NCI-H2029 (cell line): ENCODE data around the gene AZIN2.
"Not testable (repeated sequence)": the region's sequence is repeated elsewhere in the genome, so short reads cannot be mapped to it uniquely, and the experiment has no call there.

Experiments
- DNase-seq: peaks from one replicate; lab custom pipeline; 2025; lab: John Stamatoyannopoulos, UW

The AZIN2 gene

GRCh38 chr1:33094971-33095604 lies 14.1 kb downstream of the AZIN2 start:
- DNase-seq, result no peak

GRCh38 chr1:33096363-33097005 lies 15.5 kb downstream of the AZIN2 start:
- no peak for DNase-seq

DNA sequence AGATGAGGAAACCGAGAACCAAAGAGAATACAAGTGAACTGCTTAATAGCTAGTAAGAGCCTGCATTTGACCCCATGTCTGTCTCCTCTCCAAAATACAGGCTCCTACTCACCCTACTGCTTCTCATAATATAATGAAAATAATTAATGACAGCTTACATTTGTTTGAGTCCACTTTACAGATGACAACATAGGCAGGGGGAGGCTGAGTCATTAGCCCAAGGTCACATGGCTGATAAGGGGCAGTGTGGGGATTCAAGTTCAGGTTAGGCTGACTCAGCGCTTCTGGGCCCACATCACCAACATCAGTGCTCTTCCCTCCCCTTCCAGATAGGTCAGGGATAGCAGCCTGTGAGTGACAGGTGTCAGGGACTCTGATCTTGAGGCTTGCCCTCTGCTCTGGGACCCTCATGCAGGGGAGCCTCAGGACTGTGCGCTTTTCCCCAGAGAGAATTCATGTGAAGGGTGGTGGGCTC lies 16.2 kb downstream of the AZIN2 start:
- DNase-seq, result no peak

- DNase-seq, result no peak
These were observed 16.8 kb downstream of the AZIN2 start for GRCh38 chr1:33097762-33098161.

- DNase-seq, result no peak
These were observed 17.4 kb downstream of the AZIN2 start for GRCh38 chr1:33098371-33098770.

DNA sequence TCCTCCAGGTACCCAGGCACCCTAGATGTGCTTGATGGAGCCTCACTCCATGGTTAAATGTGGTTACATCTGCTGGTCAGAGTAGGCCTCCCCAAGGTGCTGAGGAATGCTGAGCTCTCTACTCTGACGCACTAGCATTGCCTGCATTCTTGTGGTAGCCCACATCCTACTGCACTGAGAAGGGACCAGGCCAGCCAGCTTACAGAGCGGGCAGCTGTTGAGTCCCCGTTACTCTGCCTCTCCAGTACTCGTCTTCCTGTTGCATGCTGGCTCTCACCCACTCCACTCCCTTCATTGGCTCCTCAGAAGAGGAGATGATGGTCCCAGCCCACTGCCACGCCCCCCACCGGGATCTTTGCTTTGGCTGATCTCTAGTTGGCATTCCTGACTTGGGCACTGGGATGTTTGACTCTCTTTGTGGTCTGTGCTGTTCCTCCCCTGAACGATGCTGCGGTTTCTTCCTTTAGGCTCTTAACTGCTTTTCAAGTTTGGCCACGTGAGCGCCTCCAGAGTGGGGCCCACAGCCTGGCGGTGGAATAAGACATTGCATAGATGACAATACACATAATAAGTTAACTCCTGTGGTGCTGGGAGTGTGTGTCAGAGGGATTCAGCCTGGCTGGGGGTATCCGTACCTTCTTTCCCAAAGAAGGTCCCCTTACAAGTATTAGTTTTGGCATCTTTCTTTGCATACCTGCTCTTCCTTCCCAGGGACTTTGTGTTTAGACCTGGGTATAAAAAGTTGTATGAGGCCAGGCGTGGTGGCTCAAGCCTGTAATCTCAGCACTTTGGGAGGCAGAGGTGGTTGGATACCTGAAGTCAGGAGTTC lies 18.6 kb downstream of the AZIN2 start:
- DNase-seq, result no peak

DNA sequence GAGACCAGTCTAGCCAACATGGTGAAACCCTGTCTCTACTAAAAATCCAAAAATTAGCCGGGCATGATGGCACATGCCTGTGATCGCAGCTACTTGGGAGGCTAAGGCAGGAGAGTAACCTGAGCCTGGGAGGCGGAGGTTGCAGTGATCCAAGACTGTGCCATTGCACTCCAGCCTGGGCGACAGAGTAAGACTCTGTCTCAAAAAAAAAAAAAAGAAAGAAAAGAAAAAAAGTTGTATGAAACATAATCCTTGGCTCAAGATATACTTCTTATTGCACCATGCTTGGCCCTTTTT lies 19.1 kb downstream of the AZIN2 start:
- DNase-seq, result not testable (repeated sequence)

DNA sequence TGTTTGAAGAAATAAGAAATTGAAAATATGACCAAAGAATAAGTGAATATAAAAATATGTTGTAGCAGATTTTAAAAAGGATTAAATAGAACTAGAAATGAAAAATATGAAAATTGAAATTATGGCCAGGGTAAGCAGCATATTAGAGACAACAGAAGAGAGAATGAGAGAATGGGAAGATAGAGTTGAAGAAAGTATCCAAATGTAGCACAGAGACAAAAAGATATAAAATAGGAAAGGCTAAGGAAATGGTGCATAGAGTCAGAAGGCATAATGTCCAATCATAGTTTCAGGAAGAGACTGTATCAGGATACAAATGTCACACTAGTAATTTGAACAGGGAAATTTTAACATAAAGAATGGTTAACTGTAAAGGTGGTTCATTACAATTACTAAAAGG lies 29.5 kb downstream of the AZIN2 start:
- no peak for DNase-seq

GRCh38 chr1:33111965-33112364 lies 31.0 kb downstream of the AZIN2 start:
- DNase-seq, result no peak

DNA sequence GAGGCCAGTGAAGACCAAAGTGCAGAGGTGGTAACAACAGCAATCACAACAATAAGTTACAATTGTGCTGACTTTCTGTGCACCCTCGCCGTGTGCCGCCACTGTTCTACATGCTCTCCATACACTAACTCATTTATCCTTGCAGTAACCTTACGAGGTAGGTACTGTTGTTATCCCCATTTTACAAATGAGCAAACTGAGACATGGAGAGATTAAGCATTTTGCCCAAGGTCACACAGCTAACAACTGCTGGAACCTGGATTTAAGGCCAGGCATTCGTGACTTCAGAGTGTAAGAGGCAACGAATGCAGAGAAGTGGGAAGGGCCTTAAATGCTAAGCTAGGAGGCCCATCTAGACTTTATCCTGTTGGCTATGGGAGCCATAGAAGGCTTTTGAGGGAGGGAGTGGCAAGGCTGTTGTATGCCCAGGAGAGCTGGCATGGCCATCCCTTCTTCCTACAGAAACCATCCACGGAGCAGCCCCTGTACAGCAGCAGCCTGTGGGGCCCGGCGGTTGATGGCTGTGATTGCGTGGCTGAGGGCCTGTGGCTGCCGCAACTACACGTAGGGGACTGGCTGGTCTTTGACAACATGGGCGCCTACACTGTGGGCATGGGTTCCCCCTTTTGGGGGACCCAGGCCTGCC lies 36.6 kb downstream of the AZIN2 start:
- DNase-seq, result no peak

- no peak for DNase-seq
These were observed 37.3 kb downstream of the AZIN2 start for GRCh38 chr1:33118274-33118673.

GRCh38 chr1:33119050-33119449 lies 38.1 kb downstream of the AZIN2 start:
- no peak for DNase-seq

DNA sequence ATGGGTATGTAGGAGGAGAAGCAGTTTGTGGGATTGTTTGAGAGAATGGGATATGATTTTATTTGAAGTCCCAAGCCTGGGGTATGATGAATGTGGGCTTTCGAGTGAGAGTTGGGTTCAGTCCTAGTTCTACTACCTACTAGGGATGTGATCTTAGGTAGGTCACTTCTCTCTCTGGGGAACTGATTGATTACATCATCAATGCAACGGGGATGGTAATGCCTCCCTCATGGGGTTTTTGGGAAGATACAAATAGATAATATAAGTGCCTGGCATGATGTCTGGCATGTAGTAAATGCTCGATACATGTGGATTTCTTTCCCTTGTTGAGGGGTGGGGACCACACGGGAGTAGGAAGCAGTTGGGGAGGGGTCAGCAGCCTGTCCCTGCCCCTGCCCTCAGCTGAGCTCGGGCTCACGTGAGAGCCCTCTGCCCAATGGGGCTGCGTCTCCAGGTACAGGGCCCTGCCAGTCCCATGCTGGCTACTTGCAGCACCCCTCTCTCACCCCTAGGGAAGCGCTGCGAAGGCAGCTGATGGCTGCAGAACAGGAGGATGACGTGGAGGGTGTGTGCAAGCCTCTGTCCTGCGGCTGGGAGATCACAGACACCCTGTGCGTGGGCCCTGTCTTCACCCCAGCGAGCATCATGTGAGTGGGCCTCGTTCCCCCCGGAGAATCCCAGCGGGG lies 38.7 kb downstream of the AZIN2 start:
- DNase-seq, result no peak

GRCh38 chr1:33120436-33121231 lies 39.7 kb downstream of the AZIN2 start:
- DNase-seq, result no peak

DNA sequence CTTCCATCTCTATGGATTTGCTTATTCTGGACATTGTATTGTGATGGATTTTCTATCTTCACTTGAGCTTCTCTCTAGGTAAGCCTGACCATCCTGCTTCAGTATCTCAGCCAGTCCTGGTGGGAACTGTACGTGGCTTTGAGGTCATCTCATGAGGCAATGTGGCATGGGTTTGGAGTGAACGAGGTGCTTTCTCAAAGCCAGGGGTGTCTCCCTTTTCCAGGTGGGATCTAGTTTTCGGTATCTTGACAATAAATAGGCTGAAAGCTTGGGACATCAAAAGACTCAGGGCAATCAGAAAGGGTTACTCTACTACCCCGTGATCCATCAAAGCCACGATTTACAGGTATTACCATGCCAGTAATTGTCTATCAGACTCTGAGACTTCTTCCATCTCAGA lies 40.8 kb downstream of the AZIN2 start:
- DNase-seq, result no peak

GRCh38 chr1:33122483-33123178 lies 41.7 kb downstream of the AZIN2 start:
- no peak for DNase-seq

- DNase-seq, result no peak
These were observed 42.3 kb downstream of the AZIN2 start for GRCh38 chr1:33123266-33123665.

DNA sequence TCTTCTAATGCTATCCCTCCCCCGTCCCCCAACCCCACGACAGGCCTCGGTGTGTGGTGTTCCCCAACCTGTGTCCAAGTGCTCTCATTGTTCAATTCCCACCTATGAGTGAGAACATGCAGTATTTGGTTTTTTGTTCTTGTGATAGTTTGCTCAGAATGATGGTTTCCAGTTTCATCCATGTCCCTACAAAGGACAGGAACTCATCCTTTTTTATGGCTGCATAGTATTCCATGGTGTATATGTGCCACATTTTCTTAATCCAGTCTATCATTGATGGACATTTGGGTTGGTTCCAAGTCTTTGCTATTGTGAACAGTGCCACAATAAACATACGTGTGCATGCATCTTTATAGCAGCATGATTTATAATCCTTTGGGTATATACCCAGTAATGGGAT lies 43.7 kb downstream of the AZIN2 start:
- DNase-seq, result not testable (repeated sequence)

DNA sequence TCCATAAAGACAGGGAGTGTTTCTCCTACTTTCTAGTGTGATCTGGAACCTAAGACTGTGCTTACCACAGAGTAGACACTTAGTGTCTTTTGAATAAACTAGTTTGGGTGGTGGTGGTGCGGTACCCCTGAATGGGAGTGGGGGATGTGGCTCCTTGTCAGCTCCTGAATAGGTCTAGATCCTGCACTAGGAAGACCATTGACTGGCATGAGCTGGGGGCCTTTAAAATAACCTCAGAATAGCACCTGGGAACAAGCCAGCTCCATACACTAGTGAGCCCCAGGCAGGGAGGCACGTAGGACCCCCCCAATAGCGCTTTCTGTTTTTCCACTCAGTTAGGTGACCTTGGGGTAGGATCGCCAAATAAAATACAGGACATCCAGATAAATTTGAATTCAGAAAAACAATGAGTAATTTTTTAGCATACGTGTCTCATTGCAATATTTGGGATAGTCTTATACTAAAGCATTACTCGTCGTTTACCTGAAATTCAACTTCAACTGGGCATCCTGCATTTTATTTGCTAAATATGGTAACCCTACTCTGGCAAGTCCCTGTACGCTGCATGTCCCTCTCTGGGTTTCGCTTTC lies 45.6 kb downstream of the AZIN2 start:
- DNase-seq, result no peak
